GM21423 (cell line): ENCODE measurements around the gene EIF4E2.

ENCODE experiments used
- ATAC-seq: cut with Tn5 transposase; IDR thresholded peaks from one replicate; pipeline ENCODE4 v1.9.1; 2021; ENCODE audit warnings: mild to moderate bottlenecking, moderate library complexity; ENCODE audit not compliant: unreplicated experiment

The EIF4E2 gene

GRCh38 chr2:232537079-232537478 is 13.4 kb upstream of the EIF4E2 start:
- ATAC-seq, result no peak

GRCh38 chr2:232537499-232537898 is 13.0 kb upstream of the EIF4E2 start:
- ATAC-seq, result no peak

- ATAC-seq, result no peak
Observed at GRCh38 chr2:232538671-232539070, 11.8 kb upstream of the EIF4E2 start.

- no peak for ATAC-seq
Observed at GRCh38 chr2:232539298-232540231, 10.9 kb upstream of the EIF4E2 start, which contains the start of gene CHRNG. CHRNG (plus strand) TSS chr2:232539692; CDS start chr2:232539748, 56 bp downstream.

GRCh38 chr2:232540441-232541041 is 9.9 kb upstream of the EIF4E2 start:
- no peak for ATAC-seq

GRCh38 chr2:232541195-232541960 is 9.1 kb upstream of the EIF4E2 start:
- ATAC-seq, result no peak

- no peak for ATAC-seq
Observed at GRCh38 chr2:232541961-232542714, 8.4 kb upstream of the EIF4E2 start.

- no peak for ATAC-seq
Observed at GRCh38 chr2:232542715-232543467, 7.6 kb upstream of the EIF4E2 start.

- ATAC-seq, result no peak
Observed at GRCh38 chr2:232543491-232543890, 7.0 kb upstream of the EIF4E2 start.

GRCh38 chr2:232543928-232544631 is 6.4 kb upstream of the EIF4E2 start:
- ATAC-seq, result no peak

GRCh38 chr2:232544674-232545073 is 5.8 kb upstream of the EIF4E2 start:
- no peak for ATAC-seq

- no peak for ATAC-seq
Observed at GRCh38 chr2:232545511-232546375, 4.7 kb upstream of the EIF4E2 start.

- ATAC-seq, result no peak
Observed at GRCh38 chr2:232547991-232548390, 2.5 kb upstream of the EIF4E2 start.

GRCh38 chr2:232549655-232550353 is 685 bp upstream of the EIF4E2 start:
- no peak for ATAC-seq

GRCh38 chr2:232551250-232551638 is 755 bp downstream of the EIF4E2 start:
- no peak for ATAC-seq

GRCh38 chr2:232551776-232552175 is 1.3 kb downstream of the EIF4E2 start:
- no peak for ATAC-seq

- no peak for ATAC-seq
Observed at GRCh38 chr2:232556426-232556825, 5.9 kb downstream of the EIF4E2 start.
